Measurements from ENCODE around the gene TPTE2. TPM values are rescaled to one million over a fixed set of nuclear protein-coding genes. Genes with fewer than 3 reads are reported as not detected.
"Not testable (repeated sequence)": the region's sequence is repeated elsewhere in the genome, so short reads cannot be mapped to it uniquely, and the experiment has no call there.

TPTE2 gene
- total RNA-seq, result not detected

DNA sequence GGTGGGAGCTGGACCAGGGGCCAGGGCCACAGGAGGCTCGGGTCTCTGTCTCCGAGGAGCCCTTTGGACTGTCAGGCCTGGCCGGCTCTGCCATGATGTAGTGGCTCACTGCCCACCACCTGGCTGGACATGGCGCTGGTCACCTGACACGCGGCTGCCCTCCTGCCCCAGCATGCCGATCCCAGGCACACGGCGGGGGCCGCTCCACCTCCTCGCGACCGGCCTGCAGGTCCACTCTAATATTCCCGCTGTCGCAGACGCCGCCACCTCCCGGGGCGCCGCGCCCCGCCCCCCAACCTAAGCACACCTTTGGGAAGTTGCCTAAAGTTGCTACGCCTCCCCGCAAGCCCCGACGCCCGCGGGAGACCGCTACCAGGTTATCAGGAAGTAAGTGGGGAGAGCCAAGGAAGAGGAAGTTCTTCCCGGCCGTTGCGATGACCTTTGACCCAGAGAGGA, at the start of gene TPTE2:
TPTE2 (minus strand) TSS at position 406 of the 456 bp plus-strand sequence. CDS start 58,298 bp downstream, outside the sequence.
- DNase-seq, result not testable (repeated sequence)

DNA sequence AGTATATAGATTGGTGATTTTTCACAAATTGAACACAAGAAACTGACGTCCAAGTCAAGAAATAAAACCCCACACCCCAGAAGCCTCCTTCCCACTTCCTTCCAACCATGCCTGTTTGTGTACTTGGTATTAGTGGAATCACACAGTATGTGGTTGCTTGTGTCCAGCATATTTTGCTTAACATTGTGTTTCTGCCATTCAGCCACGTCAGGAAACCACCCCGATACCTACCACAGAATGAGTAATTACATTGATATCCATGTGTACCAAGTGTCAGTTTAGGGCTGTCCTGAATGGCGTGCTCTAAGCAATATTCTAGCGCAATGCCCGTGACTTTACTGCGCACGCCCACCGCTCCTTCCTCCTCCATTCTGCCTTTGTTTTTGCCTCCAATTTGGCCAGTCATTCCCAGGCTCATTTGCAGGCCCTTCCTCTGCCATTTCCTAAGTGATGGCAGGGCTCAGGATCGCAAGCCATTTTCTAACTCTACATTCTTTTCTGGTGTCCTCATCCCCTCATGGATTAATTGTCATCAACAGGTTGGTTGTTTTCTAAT, 46.3 kb upstream of the TPTE2 start:
- DNase-seq, result no peak

DNA sequence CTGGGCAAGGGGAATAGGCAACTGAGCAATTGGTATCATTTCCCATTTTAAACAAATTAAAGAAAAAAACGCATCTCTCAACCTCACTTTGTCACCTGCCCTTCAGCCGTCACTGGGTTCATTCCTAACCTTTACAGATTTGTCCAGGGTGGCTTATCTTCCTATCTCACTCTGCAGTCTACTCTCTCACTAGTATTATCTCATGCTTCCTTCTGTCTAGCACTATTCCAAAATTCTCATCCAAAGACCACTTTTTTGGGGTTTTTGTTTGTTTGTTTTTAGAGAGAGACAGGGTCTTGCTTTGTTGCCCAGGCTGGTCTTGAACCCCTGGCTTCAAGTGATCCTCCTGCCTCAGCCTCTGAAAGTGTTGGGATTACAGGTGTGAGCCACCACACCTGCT, 45.4 kb upstream of the TPTE2 start:
- DNase-seq, result no peak

DNA sequence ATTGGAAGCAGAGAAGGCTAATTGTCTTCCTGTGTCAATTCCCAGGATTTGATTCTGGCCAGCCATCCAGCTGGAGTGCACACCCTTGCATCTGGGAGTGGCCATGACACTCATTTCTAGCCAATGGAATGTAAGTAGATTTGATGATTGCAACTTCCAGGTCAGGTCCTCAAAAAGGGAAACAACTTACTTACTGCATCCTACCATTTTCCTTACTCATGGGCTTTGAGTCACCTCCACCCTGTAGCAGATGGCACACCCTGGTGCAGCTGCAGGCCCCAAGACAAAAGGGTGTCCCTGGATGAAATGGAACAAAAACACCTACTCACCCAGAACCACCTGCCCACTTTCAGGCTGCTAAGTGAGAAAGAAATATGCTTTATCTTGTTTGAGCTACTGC, 44.8 kb upstream of the TPTE2 start:
- DNase-seq, result no peak

DNA sequence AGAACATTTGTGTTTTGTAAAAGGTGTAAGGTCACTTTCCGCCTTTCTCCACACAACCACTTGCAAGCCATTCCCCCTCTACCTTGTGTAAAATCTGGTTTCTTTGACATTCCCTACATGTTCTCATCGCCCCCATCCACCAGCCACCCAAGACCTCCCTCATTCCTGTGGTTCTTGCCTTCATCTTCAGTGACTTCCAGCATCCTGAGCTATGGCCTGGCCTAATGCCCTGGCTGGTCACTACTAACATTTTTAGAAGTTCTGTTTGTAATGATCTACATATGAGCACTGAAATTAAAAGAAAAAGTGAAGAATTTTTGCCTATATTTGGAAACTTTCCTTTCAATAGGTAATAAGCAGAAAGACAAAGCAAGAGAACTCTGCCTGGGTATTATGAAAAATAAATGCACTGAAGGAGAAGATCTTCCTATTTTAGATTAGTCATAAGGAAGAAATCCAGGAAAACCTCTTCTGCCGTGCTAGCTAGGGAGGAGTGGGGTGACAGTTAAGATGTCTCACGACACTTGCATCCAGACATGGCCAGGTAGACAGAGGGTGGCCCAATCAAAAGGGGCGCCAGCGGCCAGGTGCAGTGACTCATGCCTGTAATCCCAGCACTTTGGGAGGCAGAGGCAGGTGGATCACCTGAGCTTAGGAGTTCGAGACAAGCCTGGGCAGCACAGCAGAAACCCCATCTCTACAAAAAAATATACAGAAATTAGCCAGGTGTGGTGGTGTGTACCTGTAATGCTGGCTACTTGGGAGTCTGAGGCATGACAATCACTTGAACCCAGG, 44.0 kb upstream of the TPTE2 start:
- DNase-seq, result no peak

DNA sequence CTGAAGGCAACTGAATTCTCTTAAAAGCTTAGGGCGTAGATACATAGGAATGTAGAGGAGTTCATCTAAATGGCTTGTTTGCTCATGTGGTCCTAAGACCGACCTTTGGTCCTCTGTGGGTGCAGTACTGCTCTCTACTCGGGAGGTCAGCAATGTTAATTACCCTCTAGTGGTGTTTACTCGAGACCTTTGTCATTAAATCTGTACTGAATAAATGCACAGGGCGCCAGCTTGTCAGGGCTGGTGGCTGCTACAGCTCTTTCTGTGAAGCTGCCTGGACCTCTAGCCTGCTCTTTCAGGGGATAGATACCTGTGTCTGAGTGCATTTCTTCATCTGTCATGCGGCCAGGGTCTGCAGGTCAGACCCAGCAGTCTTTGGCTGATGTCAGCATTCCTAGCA, 43.0 kb upstream of the TPTE2 start:
- DNase-seq, result no peak

DNA sequence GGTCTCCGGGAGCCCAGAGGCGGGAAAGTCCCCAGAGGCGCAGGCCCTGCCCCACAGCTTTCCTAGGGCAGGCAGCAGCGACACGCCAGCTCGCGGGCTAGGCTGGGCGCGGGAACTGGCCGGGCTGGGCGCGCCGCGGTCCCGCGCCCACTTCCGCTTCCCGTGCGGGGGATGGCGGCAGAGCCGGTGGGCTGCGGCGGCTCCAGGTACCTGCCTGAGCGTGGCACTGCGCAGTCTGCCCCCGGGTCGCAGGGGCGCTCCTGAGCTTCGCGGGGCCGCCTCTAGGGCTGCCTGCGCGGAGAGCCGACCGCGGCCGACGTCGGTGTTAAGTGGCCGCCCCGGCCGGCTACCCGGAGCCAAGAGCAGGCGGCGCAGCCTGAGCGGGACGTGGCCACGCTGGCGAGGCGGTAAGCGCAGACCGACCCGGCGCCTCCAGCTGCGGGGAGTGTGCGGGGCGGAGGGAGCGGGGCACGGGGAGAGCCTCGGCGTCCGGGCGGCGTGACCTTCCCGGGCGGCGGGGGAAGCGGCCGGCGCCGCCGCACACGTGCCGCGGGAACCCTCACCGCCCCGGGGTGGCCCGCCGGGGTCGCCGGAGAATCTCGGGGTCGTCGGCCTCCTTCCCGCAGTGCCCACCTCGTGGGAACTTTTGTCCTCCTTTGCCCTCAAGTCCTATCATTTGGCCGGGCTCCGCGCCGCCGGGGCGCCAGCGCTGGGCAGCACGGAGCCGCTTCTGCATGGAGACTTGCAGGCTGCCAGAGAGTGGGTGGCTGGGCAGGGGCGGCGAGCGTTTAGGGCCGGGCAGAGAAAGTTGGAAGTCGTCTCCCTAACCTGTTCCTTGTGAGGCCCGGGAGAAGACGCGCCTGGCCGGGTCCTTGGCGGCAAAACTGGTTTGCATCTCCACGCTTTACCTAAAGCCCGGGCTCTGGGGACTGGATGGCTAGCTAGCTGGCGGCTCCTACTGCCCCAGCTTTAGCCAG, 40.7 kb upstream of the TPTE2 start:
- DNase-seq, result no peak

DNA sequence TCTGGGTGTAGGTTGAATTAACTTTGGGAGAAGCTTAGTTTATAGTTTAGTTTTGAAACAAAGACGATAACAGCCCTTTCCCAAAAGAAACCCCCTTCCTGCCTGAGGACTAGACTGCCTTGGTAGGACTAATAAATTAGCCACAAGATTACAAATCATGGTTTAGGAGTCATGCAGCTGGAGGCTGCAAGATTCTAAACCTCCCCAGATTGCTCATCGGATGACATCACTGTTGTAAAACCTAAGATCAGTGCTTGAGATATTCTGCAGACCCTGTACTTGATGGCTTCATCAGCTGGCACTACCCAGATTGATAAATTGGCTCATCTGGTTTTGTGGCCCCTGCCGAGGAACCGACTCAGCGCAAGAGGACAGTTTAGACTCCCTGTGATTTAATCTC, 36.2 kb upstream of the TPTE2 start:
- DNase-seq, result no peak

DNA sequence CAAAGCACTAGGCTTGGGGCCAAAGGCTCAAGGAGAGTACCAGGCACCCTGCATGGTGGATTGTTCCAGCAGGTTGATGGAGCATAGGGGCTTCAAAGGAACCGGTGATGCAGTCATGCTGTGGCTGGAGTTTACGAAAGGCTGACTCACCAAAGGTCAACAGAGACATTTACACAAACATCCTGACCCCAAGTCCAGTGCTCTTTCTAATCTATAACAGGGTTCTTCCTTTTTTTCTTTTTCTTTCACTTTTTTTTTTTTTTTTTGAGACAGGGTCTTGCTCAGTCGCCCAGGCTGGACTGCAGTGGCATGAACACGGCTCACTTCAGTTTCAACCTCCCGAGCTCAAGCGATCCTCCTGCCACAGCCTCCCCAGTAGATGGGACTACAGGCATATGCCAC, 35.6 kb upstream of the TPTE2 start:
- no peak for DNase-seq

DNA sequence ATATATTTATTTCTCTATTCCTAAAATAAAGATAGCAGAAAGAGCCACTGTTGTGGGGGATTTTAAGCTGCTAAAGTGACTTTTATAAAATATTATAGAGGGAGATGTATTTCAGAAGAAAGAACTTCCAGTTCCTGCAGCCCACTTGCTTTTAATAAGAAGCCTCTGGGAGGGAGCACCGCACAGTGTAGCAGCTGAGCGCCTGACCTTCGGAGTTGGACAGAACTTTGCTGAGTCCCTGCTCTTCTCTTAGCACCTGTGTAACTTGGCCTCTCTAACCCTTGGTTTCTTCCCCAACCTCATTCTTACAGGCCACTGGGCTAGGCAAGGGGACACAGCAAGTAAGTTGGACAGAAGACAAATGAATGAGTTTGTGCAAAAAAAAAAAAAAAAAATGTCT, 34.8 kb upstream of the TPTE2 start:
- no peak for DNase-seq

DNA sequence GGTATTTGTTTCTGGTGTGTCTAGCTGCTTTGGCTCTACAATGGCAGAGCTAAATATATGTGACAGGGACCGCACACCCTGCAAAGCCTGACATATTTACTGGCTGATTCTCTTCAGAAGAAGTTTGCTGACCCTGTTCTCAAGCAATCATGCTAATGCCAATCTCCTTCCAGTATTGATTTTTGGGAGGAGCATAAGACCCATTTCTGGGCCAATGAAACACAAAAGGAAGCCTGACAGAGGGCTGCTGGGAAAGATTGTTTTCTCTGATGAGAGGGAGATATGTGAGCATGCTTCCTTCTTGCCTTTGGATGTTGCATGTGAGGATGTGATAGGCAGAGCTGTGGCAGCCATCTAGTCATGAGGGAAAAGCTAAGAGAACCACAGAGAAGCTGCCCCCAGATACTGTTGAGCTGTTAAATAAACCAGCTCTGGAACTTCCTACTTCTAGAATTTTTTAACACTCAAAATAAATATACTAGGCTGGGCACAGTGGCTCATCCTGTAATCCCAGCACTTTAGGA, 31.4 kb upstream of the TPTE2 start:
- DNase-seq, result no peak

DNA sequence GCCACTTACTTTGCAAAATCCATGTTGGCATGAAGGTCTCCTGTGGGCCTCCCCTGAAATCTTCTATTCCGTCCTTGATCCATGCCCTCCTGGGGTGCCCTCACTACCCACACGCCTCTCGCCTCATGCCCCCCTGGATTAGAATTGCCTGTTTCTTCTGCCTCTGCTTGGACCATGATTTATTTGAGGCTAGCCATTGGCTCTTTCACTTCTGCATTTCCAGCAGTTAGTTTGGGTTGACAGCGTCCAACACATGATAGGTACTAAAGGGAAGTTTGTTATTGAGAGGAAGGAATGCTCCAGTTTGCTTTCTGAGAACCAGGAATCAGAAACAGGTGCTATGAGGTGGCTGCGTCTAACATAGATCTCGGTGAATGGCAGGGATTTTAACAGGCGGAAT, 30.5 kb upstream of the TPTE2 start:
- no peak for DNase-seq

DNA sequence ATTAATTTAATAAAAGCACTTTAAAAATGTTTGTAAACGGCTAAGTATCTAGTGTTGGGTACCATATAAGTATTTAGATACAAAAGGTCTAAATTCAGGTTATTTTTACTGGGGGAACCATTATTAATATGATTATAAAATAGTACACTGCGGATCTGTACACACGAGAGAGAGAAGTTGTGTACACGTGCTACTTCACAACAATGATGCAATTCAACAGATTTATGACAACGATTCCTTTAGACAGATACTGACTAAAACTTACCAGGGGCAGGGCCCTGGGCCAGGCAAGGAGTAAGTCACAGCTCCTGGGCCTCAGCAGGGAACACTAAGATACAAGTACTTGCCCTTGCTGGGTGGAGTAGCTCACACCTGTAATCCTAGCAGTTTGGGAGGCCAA, 29.1 kb upstream of the TPTE2 start:
- DNase-seq, result no peak

DNA sequence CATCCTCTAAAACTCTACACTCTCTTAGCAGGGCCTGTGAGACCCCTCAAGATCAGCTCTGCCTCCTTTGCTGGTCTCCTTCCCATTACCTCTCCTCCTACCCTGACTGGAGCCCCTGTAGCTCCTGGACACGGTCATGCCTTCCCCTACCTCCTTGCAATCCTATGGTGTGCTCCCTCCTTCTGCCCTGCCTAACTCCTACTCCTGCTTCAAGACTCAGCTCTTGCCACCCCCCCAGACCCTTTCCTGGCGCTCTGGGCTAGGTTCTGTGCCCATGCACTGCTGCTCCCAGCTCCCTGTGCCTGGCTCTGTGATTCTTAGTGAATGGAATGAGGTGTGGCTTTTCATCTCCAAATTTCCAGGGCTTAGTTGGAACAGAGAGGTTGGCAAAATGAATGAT, 28.0 kb upstream of the TPTE2 start:
- no peak for DNase-seq

DNA sequence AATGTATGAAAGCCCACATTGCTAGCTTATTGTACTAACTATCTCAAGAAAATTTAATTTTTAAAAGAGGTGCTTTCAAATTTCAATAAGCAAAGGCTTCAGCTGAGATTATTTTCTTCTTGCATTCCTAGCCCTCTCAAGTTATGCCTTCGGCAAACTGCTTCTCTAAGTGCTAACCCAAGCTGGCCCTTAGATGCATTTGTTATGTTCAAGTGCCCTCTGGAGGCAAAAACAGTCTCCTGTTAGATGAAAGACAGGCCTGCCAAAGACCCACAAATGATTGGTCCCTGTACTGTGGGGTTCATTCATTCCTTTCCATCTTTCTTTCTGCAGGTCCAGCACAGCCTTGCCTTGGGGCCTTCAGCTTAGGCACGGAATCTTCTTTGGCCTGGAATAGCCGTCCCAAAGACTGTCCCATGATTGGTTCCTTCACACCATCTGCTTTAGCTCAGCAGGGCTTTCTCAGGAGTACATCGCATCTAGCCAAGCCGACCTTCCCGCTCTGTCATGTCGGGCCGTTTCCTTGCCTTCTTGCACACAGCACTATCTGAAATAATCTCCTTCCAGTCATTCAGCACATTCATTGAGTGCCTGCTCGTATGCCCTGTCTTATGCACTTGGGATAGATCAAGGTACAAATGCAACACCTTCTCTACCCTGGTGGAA, 26.4 kb upstream of the TPTE2 start:
- DNase-seq, result no peak

DNA sequence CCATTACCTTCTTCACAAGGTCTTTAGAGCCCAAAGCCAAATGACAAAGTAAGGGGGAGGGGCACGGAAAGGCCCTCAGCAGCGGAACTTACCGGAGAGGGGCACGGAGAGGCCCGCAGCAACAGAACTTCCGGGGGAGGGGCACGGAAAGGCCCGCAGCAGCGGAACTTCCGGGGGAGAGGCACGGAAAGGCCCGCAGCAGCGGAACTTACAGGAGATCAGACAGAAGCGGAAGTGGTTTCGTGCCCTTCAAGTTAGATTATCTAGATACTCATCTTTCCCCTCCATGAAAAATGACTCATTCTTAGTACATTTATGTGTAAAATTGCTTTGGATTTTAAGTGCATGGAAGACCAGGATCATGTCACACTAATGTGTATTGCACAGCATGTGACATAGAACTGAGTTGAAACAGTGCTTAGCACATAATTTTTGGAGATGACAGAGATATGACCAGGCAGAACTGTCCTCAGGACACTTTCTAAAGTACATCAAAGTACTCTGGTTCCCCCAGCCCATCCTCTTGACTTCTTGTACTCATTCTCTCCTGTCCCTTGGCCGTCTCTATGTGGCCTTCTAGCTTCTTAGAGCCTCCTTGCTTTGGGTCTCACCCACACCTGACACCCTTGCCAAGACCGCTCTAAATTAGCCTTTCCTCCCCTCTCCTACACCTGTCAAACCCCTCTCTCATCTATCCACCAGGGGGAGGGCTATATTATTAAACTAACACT, 25.7 kb upstream of the TPTE2 start:
- DNase-seq, result peak; percentile 57

DNA sequence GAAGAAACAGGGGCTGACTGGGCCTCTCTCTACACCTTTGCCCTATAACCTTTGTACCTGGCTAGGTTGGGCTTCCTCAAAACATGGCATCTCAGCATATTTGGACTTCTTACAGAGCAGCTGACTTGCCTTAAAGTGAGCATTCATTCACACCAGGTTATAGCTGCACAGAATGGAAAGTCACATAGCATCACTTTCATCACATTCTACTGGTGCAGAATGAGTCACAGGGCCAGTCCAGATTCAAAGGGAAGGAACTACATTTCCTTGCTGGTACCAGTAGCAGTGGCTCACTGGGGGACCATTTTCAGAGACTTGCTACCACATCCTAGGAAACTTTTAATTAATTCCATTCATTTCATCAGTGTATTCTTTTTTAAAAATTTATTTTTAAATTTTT, 20.3 kb upstream of the TPTE2 start:
- no peak for DNase-seq

DNA sequence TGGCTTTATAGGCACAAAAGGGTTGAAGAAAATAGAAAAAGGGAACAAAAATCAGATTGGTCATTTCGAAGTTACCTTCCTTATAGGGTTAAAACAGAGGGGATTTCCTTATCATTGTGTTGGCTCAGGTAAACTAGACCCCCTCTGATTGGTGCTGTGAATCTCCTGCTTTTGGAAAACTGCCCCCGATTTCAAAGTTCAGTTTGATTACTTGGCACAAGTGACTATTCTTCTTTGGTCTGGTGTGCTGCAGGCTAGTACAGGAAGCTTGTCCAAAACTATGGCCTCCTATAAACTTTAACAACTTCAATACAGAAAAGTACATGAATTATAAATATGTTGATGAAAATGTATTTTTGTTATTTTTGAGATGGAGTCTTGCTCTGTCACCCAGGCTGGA, 13.9 kb upstream of the TPTE2 start:
- DNase-seq, result no peak

DNA sequence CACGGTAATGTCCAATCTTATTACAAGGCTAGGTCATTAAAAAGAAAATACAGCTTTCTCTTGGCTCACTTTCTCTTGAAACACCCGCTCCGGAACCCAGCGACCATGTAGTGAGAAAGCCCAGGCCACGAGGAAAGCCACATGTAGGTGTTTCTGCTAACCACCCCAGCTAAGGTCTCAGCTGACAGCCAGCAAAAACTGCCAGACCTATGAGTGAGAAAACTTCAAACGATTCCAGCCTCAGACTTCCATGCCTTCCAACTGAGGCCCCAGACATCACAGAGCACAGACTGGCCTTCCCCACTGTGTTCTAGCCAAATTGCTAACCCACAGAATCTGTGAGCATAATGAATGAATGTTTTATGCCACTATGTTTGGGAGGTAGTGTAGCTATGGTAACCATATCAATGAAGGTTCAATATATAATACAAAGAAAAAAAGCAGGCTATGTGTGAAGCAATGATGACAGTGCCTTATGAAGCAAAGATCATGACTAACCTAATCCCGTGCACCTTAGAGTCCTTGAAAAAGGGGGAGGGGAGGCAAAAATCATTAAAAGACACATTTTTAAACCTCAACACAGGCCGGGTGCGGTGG, 11.9 kb upstream of the TPTE2 start:
- DNase-seq, result no peak

DNA sequence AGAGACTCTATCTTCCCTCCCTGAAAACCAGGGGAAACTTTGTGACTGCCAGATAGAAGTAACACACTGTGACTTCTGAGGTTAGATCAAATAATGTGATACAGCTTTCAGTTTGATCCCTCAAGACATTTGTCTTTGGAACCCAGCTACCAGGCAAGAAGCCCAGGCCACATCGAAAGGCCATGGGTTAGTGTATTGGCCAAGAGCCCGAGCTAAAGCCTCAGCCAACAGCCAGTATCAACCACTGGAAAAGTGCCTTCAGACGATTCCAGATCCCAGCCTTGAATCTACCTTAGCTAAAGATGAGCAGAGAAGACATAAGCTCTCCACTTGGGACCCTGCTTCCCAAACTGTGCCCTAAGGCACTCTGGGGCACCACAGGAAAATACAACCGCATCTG, 10.9 kb upstream of the TPTE2 start:
- no peak for DNase-seq

DNA sequence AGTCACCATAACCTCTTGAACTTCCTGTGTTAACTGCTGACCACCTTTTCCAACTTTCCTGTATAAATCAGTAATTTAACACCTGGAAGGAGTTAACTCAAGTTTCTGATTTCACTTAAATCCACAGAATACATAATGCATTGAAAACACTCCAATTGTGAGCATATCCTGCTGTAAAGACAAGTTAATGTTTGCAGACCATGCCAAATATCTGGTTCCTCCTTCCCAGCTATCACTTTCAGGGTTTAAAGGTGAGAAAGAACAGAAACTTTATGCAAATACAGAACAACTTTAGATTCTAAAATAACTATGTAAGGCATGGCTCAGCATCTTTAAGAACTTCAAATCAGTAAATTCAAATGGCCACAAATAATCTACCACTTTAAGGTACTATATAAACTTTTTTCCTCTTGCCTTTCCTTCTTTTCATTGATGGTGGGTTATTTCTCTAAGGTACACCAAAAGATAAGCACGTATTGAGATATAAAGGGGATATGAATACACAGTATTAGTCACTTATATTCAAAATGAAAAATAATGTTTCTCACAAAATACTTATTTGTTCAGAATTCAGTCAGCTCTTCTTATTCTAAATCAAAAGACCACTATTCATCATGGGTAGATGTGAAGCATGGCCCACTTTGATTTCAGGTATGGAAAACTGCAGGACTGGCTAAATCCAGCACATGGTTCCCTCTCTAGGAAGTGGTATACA, 6.6 kb upstream of the TPTE2 start:
- DNase-seq, result no peak
